Measurements from ENCODE around the gene MICAL2. TPM values are rescaled to one million over a fixed set of nuclear protein-coding genes. Genes with fewer than 3 reads are reported as not detected.

The MICAL2 gene
- total RNA-seq, 8 experiments from 2014 or later = 0.71 to 33.6 (median 3.6) TPM

- H3K4me3 ChIP-seq = no peak overlapping the region
- in situ Hi-C loops (cut with MboI; ENCODE audit: low pct_unique_long_range_greater_than_20kb in 2 of 9, low sequenced_read_pairs in 9 of 9, unreplicated experiment in 9 of 9) = no loop called here
- H3K27ac ChIP-seq = no peak overlapping the region
- H3K4me1 ChIP-seq (replicated peaks in 1 of 2) = peaks cover 0 to 5% of the 10 kb centered on the region in 2 donors
- 43 to 100% (median 77%) methylated on average over 1 to 8 of the region's 9 CpGs; no CpG with 5 or more reads in 2 of the 10 experiments for WGBS, 10 experiments
- no peak for ATAC-seq (replicated peaks in 6 of 8)
Observed at GRCh38 chr11:12207384-12208150, 97.2 kb downstream of the MICAL2 start.

GRCh38 chr11:12209096-12209495 lies 98.7 kb downstream of the MICAL2 start:
- in situ Hi-C loops (cut with MboI; ENCODE audit: low pct_unique_long_range_greater_than_20kb in 2 of 9, low sequenced_read_pairs in 9 of 9, unreplicated experiment in 9 of 9) = no loop called here
- Histone ChIP-seq H3K27ac (no peak overlapping the region), H3K4me3 (no peak overlapping the region), H3K4me1 (replicated peaks in 1 of 2) (peaks cover 0 to 6% of the 10 kb centered on the region in 2 donors)
- 20 to 100% (median 94%) methylated on average over 1 to 2 of the region's 2 CpGs; no CpG with 5 or more reads in 3 of the 10 experiments for WGBS, 10 experiments
- ATAC-seq (replicated peaks in 6 of 8) = no peak

GRCh38 chr11:12210200-12210599 lies 99.8 kb downstream of the MICAL2 start:
- H3K27ac ChIP-seq = no peak overlapping the region
- ATAC-seq (replicated peaks in 6 of 8) = no peak
- 80 to 100% (median 88%) methylated on average over 1 to 2 of the region's 4 CpGs; no CpG with 5 or more reads in 3 of the 10 experiments for WGBS, 10 experiments

GRCh38 chr11:12211331-12212065 lies 101.1 kb downstream of the MICAL2 start:
- Histone ChIP-seq H3K4me1 (replicated peaks in 1 of 2) (peaks cover 12 to 18% of the 10 kb centered on the region in 2 donors), H3K27ac (peak overlapping the region in 1 of 2 donors; percentile 30), H3K4me3 (no peak overlapping the region)
- in situ Hi-C loops (cut with MboI; ENCODE audit: low pct_unique_long_range_greater_than_20kb in 2 of 9, low sequenced_read_pairs in 9 of 9, unreplicated experiment in 9 of 9) = no loop called here
- 80 to 100% (median 100%) methylated on average over 1 to 4 of the region's 7 CpGs; no CpG with 5 or more reads in 5 of the 10 experiments for WGBS, 10 experiments
- ATAC-seq (replicated peaks in 6 of 8) = no peak

More at GRCh38 chr11:12210200-12210599, 99.8 kb downstream of the MICAL2 start:
- Histone ChIP-seq H3K4me1 (replicated peaks in 1 of 2) (peaks cover 7 to 15% of the 10 kb centered on the region in 2 donors), H3K4me3 (no peak overlapping the region)
- in situ Hi-C loops (cut with MboI; ENCODE audit: low pct_unique_long_range_greater_than_20kb in 2 of 9, low sequenced_read_pairs in 9 of 9, unreplicated experiment in 9 of 9) = no loop called here

GRCh38 chr11:12212174-12212820 lies 101.9 kb downstream of the MICAL2 start:
- Histone ChIP-seq H3K4me3 (no peak overlapping the region), H3K4me1 (replicated peaks in 1 of 2) (peaks cover 12 to 18% of the 10 kb centered on the region in 2 donors), H3K27ac (peak overlapping the region in 1 of 2 donors; percentile 30)
- 56 to 92% (median 80%) methylated on average over 1 to 7 of the region's 7 CpGs; no CpG with 5 or more reads in 1 of the 10 experiments for WGBS, 10 experiments
- in situ Hi-C loops (cut with MboI; ENCODE audit: low pct_unique_long_range_greater_than_20kb in 2 of 9, low sequenced_read_pairs in 9 of 9, unreplicated experiment in 9 of 9) = no loop called here
- ATAC-seq (replicated peaks in 6 of 8) = peak in 5 of 8 experiments; percentile 51 to 88 (median 81)

GRCh38 chr11:12212821-12213185 lies 102.4 kb downstream of the MICAL2 start:
- 60 to 97% (median 86%) methylated on average over 2 to 5 of the region's 5 CpGs; no CpG with 5 or more reads in 1 of the 10 experiments for WGBS, 10 experiments
- H3K4me1 ChIP-seq (replicated peaks in 1 of 2) = peaks cover 12 to 18% of the 10 kb centered on the region in 2 donors
- ATAC-seq (replicated peaks in 6 of 8) = no peak
- no peak overlapping the region for H3K27ac ChIP-seq
- in situ Hi-C loops (cut with MboI; ENCODE audit: low pct_unique_long_range_greater_than_20kb in 2 of 9, low sequenced_read_pairs in 9 of 9, unreplicated experiment in 9 of 9) = no loop called here
- H3K4me3 ChIP-seq = no peak overlapping the region

- H3K4me1 ChIP-seq (replicated peaks in 1 of 2) = peaks cover 12 to 18% of the 10 kb centered on the region in 2 donors
- no peak overlapping the region for H3K27ac ChIP-seq
- in situ Hi-C loops (cut with MboI; ENCODE audit: low pct_unique_long_range_greater_than_20kb in 2 of 9, low sequenced_read_pairs in 9 of 9, unreplicated experiment in 9 of 9) = no loop called here
- H3K4me3 ChIP-seq = no peak overlapping the region
- peak in 2 of 8 experiments; percentile 34 to 39 for ATAC-seq (replicated peaks in 6 of 8)
- 0 to 83% (median 63%) methylated on average over 1 to 5 of the region's 5 CpGs; no CpG with 5 or more reads in 1 of the 10 experiments for WGBS, 10 experiments
Observed at GRCh38 chr11:12213883-12214282, 103.5 kb downstream of the MICAL2 start.

- H3K27ac ChIP-seq = no peak overlapping the region
- in situ Hi-C loops (cut with MboI; ENCODE audit: low pct_unique_long_range_greater_than_20kb in 2 of 9, low sequenced_read_pairs in 9 of 9, unreplicated experiment in 9 of 9) = no loop called here
- ATAC-seq (replicated peaks in 6 of 8) = peak in 3 of 8 experiments; percentile 20 to 68 (median 61)
- H3K4me1 ChIP-seq (replicated peaks in 1 of 2) = peaks cover 12 to 18% of the 10 kb centered on the region in 2 donors
- H3K4me3 ChIP-seq = no peak overlapping the region
Observed at GRCh38 chr11:12214751-12215150, 104.4 kb downstream of the MICAL2 start.

- in situ Hi-C loops (cut with MboI; ENCODE audit: low pct_unique_long_range_greater_than_20kb in 2 of 9, low sequenced_read_pairs in 9 of 9, unreplicated experiment in 9 of 9) = no loop called here
- no peak overlapping the region for H3K27ac ChIP-seq
Observed at GRCh38 chr11:12215181-12215593, 104.8 kb downstream of the MICAL2 start.

GRCh38 chr11:12216041-12216451 lies 105.7 kb downstream of the MICAL2 start:
- no peak overlapping the region for H3K27ac ChIP-seq
- in situ Hi-C loops (cut with MboI; ENCODE audit: low pct_unique_long_range_greater_than_20kb in 2 of 9, low sequenced_read_pairs in 9 of 9, unreplicated experiment in 9 of 9) = no loop called here

More at GRCh38 chr11:12215181-12215593, 104.8 kb downstream of the MICAL2 start:
- H3K4me3 ChIP-seq = no peak overlapping the region
- peak; percentile 11 to 78 (median 43) for ATAC-seq (replicated peaks in 6 of 8)
- 20 to 90% (median 54%) methylated on average over 1 to 9 of the region's 9 CpGs for WGBS, 10 experiments
- H3K4me1 ChIP-seq (replicated peaks in 1 of 2) = peaks cover 12 to 18% of the 10 kb centered on the region in 2 donors

GRCh38 chr11:12216671-12217374 lies 106.4 kb downstream of the MICAL2 start:
- peak in 2 of 8 experiments; percentile 10 to 29 for ATAC-seq (replicated peaks in 6 of 8)
- Histone ChIP-seq H3K27ac (no peak overlapping the region), H3K4me1 (replicated peaks in 1 of 2) (peaks cover 12 to 16% of the 10 kb centered on the region in 2 donors), H3K4me3 (no peak overlapping the region)
- 0 to 100% (median 87%) methylated on average over 1 to 4 of the region's 10 CpGs; no CpG with 5 or more reads in 2 of the 10 experiments for WGBS, 10 experiments
- in situ Hi-C loops (cut with MboI; ENCODE audit: low pct_unique_long_range_greater_than_20kb in 2 of 9, low sequenced_read_pairs in 9 of 9, unreplicated experiment in 9 of 9) = no loop called here

More at GRCh38 chr11:12216041-12216451, 105.7 kb downstream of the MICAL2 start:
- H3K4me3 ChIP-seq = no peak overlapping the region
- peaks cover 12 to 18% of the 10 kb centered on the region in 2 donors for H3K4me1 ChIP-seq (replicated peaks in 1 of 2)
- 83 to 100% (median 94%) methylated on average over 1 to 10 of the region's 10 CpGs; no CpG with 5 or more reads in 1 of the 10 experiments for WGBS, 10 experiments
- no peak for ATAC-seq (replicated peaks in 6 of 8)

- no peak overlapping the region for H3K4me3 ChIP-seq
- 67 to 100% (median 97%) methylated on average over 1 to 3 of the region's 4 CpGs; no CpG with 5 or more reads in 2 of the 10 experiments for WGBS, 10 experiments
- in situ Hi-C loops (cut with MboI; ENCODE audit: low pct_unique_long_range_greater_than_20kb in 2 of 9, low sequenced_read_pairs in 9 of 9, unreplicated experiment in 9 of 9) = no loop called here
- peaks cover 16 to 18% of the 10 kb centered on the region in 2 donors for H3K4me1 ChIP-seq (replicated peaks in 1 of 2)
- no peak overlapping the region for H3K27ac ChIP-seq
- no peak for ATAC-seq (replicated peaks in 6 of 8)
Observed at GRCh38 chr11:12217879-12218278, 107.5 kb downstream of the MICAL2 start.

Data from motor neuron (in vitro differentiated cells).